ENCODE results near the gene ESPN.
"Not testable (repeated sequence)": the region's sequence is repeated elsewhere in the genome, so short reads cannot be mapped to it uniquely, and the experiment has no call there.

DNA sequence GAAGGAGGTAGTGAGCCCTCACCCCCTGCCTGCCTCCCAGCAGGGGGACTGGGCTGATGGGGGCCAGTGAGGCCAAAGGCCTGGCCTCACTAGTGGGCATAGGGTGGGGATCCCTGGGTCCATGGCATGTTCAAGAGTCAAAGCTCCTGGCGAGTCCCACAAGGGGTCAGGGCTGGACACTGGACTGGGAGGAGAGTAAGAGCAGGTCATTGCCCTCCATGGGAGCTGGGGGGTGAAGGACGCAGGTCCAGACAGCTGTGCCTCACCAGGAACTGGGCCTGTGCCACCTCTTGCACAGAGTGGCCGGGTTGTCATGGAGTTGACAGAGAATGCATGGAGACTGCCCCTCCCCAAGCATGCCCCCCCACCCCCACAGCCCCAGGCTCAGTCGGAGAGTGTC lies 21.4 kb downstream of the ESPN start:
- TF ChIP-seq, protein P1, sequence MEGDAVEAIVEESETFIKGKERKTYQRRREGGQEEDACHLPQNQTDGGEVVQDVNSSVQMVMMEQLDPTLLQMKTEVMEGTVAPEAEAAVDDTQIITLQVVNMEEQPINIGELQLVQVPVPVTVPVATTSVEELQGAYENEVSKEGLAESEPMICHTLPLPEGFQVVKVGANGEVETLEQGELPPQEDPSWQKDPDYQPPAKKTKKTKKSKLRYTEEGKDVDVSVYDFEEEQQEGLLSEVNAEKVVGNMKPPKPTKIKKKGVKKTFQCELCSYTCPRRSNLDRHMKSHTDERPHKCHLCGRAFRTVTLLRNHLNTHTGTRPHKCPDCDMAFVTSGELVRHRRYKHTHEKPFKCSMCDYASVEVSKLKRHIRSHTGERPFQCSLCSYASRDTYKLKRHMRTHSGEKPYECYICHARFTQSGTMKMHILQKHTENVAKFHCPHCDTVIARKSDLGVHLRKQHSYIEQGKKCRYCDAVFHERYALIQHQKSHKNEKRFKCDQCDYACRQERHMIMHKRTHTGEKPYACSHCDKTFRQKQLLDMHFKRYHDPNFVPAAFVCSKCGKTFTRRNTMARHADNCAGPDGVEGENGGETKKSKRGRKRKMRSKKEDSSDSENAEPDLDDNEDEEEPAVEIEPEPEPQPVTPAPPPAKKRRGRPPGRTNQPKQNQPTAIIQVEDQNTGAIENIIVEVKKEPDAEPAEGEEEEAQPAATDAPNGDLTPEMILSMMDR (conservative IDR thresholded peaks at IDR 0.05 in 1 of 2, IDR thresholded peaks at IDR 0.05 in 1 of 2; ENCODE audit: extremely low read depth in 1 of 2, insufficient read depth in 1 of 2, low read depth in 1 of 2, low read length in 2 of 2) = not testable (repeated sequence)
- not testable (repeated sequence) for TF ChIP-seq EZH2 (IDR thresholded peaks at IDR 0.05; ENCODE audit: borderline replicate concordance, low read length)
